Islet precursor cell (in vitro differentiated cells): Measurements from ENCODE around the gene MACROD2.
A peak's percentile ranks its signal among the peaks of the same experiment; 100 is the strongest.

Experiments
- DNase-seq: peaks from one replicate; pipeline ENCODE4 v3.0.0-alpha.2; 2018

MACROD2 gene

GRCh38 chr20:15675061-15675514, 1679.8 kb downstream of the MACROD2 start:
- DNase-seq: no peak

- DNase-seq: no peak
These were observed 1680.6 kb downstream of the MACROD2 start for GRCh38 chr20:15675813-15676484.

- no peak for DNase-seq
These were observed 1681.5 kb downstream of the MACROD2 start for GRCh38 chr20:15676815-15677214.

- no peak for DNase-seq
These were observed 1687.4 kb downstream of the MACROD2 start for GRCh38 chr20:15682690-15683089.

- DNase-seq: no peak
These were observed 1697.3 kb downstream of the MACROD2 start for GRCh38 chr20:15692570-15692969.

- peak; percentile 64 for DNase-seq
These were observed 1704.3 kb downstream of the MACROD2 start for GRCh38 chr20:15699431-15700146.

- peak; percentile 55 for DNase-seq
These were observed 1704.9 kb downstream of the MACROD2 start for GRCh38 chr20:15700147-15700765.

GRCh38 chr20:15702161-15702560, 1706.8 kb downstream of the MACROD2 start:
- no peak for DNase-seq

GRCh38 chr20:15703171-15703911, 1708.0 kb downstream of the MACROD2 start:
- DNase-seq: no peak

GRCh38 chr20:15705975-15706374, 1710.7 kb downstream of the MACROD2 start:
- DNase-seq: no peak

GRCh38 chr20:15706719-15707118, 1711.4 kb downstream of the MACROD2 start:
- DNase-seq: no peak

- DNase-seq: peak; percentile 81
These were observed 1713.8 kb downstream of the MACROD2 start for GRCh38 chr20:15708984-15709598.

GRCh38 chr20:15710636-15711035, 1715.3 kb downstream of the MACROD2 start:
- no peak for DNase-seq

GRCh38 chr20:15711177-15711576, 1715.9 kb downstream of the MACROD2 start:
- no peak for DNase-seq

- DNase-seq: no peak
These were observed 1720.9 kb downstream of the MACROD2 start for GRCh38 chr20:15716256-15716655.

- DNase-seq: no peak
These were observed 1731.1 kb downstream of the MACROD2 start for GRCh38 chr20:15726416-15726815.

- DNase-seq: no peak
These were observed 1738.7 kb downstream of the MACROD2 start for GRCh38 chr20:15734052-15734451.

- DNase-seq: no peak
These were observed 1743.7 kb downstream of the MACROD2 start for GRCh38 chr20:15739035-15739434.

GRCh38 chr20:15740046-15740775, 1744.9 kb downstream of the MACROD2 start:
- no peak for DNase-seq

GRCh38 chr20:15742087-15742486, 1746.8 kb downstream of the MACROD2 start:
- DNase-seq: no peak

GRCh38 chr20:15742627-15743026, 1747.3 kb downstream of the MACROD2 start:
- DNase-seq: no peak
